Activated CD8-positive, alpha-beta T cell treated with anti-CD3 and anti-CD28 coated beads for 36 hours (primary cell): ENCODE measurements around the gene TSPAN8. TPM values are rescaled to one million over a fixed set of nuclear protein-coding genes. Genes with fewer than 3 reads are reported as not detected.

Experiments used
- ATAC-seq: fragments of 200-7000 bp; cut with Tn5 transposase; one replicate; pipeline ENCODE4 v1.10.0; 2021; ENCODE audit warnings: mild to moderate bottlenecking, moderate library complexity
- CTCF ChIA-PET: fragments of 350-600 bp; sonication (Branson Sonifier 250); formaldehyde crosslinking; loops from one replicate; lab custom pipeline; 2021; ENCODE audit warnings: antibody characterized with exemption; lab: Charles Lee
- POLR2A ChIA-PET: fragments of 350-600 bp; sonication (Branson Sonifier 250); formaldehyde crosslinking; loops from one replicate; lab custom pipeline; 2021; ENCODE audit warnings: antibody characterized with exemption; lab: Charles Lee
- DNase-seq: peaks from one replicate; pipeline ENCODE4 v3.0.0-alpha.2; 2020
- H3K27ac Mint-ChIP-seq: one replicate; pipeline ENCODE4 v1.8.0; 2021; ENCODE audit warnings: mild to moderate bottlenecking, mixed read lengths
- H3K27me3 Mint-ChIP-seq: one replicate; pipeline ENCODE4 v1.8.0; 2021; ENCODE audit warnings: mixed read lengths
- H3K36me3 Mint-ChIP-seq: one replicate; pipeline ENCODE4 v1.8.0; 2021; ENCODE audit warnings: low read depth, mixed read lengths
- H3K4me1 Mint-ChIP-seq: one replicate; pipeline ENCODE4 v1.8.0; 2021; ENCODE audit warnings: low read depth, mixed read lengths
- H3K4me3 Mint-ChIP-seq: one replicate; pipeline ENCODE4 v1.8.0; 2021; ENCODE audit warnings: mild to moderate bottlenecking, moderate library complexity, mixed read lengths
- H3K9me3 Mint-ChIP-seq: one replicate; pipeline ENCODE4 v1.8.0; 2021; ENCODE audit warnings: mixed read lengths
- intact Hi-C: fragments of 100-400 bp; cut with micrococcal nuclease; formaldehyde crosslinking; loops from one replicate; pipeline ENCODE4 v1.10.0; 2022
- total RNA-seq, 2 experiments: library from RNA; stranded (reverse); gene quantifications; one replicate each; pipeline ENCODE4 v1.2.3, GENCODE V29; 2021
- TF ChIP-seq, protein P1 (sequence below): fragments of 200-600 bp; IDR thresholded peaks from one replicate; pipeline ENCODE4 v1.8.0; 2022; ENCODE audit warnings: antibody characterized with exemption, mild to moderate bottlenecking

TSPAN8 gene
- total RNA-seq, 2 experiments from 2014 or later = not detected

DNA sequence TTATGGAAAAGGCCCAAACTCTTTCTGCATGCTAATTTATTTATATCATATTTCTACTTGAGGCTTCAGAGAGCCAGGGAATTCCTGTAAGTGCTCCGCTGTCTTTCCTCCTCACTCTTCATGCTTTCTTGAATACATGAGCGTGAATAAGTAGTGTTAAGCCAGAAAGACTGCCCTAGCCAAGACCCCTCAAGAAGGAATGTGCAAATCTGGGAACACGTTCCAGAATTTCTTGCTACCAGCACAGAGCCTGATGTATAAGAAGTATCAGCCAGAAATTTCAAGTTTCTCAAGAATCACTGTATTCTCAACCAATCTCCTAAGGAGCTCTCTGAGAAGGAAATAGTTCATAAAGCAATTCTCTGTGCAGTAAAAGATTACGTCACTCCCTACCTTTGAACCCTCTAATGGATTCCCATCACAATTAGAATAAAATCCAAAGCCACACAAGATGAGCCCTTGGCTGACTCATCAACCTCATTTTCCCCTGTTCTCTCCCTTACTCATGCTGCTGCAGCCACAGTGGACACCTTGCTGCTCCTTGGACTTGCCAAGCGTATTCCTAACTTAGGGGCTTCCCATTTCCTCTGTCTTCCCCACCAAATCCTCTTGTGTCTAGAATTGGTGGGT is 6.9 kb upstream of the TSPAN8 start:
- Mint-ChIP-seq H3K27ac (no peak overlapping the region), H3K9me3 (peaks cover 11% of the 10 kb centered on the region), H3K4me1 (no peaks in the 10 kb centered on the region), H3K27me3 (no peaks in the 10 kb centered on the region), H3K36me3 (no peaks in the 10 kb centered on the region), H3K4me3 (no peak overlapping the region)
- TF ChIP-seq, protein P1, sequence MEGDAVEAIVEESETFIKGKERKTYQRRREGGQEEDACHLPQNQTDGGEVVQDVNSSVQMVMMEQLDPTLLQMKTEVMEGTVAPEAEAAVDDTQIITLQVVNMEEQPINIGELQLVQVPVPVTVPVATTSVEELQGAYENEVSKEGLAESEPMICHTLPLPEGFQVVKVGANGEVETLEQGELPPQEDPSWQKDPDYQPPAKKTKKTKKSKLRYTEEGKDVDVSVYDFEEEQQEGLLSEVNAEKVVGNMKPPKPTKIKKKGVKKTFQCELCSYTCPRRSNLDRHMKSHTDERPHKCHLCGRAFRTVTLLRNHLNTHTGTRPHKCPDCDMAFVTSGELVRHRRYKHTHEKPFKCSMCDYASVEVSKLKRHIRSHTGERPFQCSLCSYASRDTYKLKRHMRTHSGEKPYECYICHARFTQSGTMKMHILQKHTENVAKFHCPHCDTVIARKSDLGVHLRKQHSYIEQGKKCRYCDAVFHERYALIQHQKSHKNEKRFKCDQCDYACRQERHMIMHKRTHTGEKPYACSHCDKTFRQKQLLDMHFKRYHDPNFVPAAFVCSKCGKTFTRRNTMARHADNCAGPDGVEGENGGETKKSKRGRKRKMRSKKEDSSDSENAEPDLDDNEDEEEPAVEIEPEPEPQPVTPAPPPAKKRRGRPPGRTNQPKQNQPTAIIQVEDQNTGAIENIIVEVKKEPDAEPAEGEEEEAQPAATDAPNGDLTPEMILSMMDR = no peak
- DNase-seq (no peak), ATAC-seq (no peak)
- ChIA-PET POLR2A (no interaction called here), CTCF (interaction anchor here (0.6 kb wide), 1 partner anchor 171 kb away, joined by 3 read pairs; no protein-coding TSS in a partner anchor)
- intact Hi-C loops = no loop called here

DNA sequence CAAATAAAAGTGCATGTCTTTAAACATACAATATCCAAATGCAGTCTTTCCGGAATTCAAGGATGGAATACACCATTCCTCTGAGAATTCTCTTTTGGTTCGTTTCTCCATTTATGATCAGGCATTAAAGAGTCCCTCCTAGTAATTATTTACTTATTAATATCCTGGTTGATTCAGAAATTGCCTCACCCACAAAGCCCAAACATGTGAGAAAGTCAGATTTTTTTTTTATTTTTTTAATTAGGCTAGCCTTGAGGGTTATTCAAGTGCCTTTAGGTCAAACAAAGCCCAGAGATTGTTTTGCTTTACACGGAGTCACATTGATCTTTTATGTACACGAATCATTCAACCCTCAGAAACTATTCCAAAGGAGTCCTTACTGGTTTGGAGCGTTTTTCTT is 6.4 kb upstream of the TSPAN8 start:
- ChIA-PET POLR2A (no interaction called here), CTCF (no interaction called here)
- Mint-ChIP-seq H3K27ac (no peak overlapping the region), H3K36me3 (no peaks in the 10 kb centered on the region), H3K4me3 (no peak overlapping the region), H3K27me3 (no peaks in the 10 kb centered on the region), H3K9me3 (peaks cover 11% of the 10 kb centered on the region), H3K4me1 (no peaks in the 10 kb centered on the region)
- ATAC-seq = no peak
- intact Hi-C loops = no loop called here
- no peak for DNase-seq
- TF ChIP-seq, protein P1 = no peak

DNA sequence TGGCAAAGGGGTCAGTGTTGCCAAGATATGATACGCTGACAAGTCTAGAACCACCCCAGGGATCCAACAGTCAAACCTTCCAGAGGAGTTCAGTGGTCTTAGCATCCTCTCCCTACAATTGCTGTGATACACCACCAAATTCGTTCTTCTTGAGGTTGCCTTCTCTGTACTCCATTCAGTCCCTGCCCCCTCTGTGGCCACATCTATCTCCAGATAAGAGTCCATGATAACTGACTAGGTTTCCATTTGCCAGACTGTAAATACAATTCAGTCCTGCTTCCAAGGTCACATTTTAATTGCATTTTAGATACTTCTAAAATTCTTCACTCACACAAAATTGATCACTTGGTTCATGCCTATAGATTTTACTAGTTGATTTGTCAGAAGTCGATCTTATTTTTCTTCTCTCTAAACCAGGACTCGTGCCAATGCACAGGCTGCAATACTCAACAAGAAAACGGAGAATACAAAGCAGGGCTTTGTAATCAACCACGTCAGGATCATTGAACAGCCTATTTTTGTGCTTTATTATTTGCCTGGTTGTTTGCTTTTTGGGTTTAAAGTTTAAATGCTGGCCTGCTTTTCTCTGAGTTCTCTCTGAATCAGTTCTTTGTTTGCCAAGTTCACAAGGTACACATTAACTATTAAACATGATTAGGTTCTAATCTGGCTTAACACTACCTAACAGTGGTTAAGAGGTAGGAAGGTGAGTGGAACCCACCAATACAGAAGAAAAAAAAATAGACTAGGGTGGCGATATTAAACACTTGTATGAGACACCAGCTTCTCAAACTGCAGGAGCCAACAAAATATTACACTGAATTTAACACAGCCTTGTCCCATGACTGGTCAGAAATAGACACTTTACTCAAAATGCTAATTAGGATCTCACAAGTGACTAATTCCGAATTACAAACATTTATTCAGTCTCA is 5.3 kb upstream of the TSPAN8 start:
- ChIA-PET POLR2A (no interaction called here), CTCF (no interaction called here)
- Mint-ChIP-seq H3K4me1 (no peaks in the 10 kb centered on the region), H3K9me3 (peaks cover 6% of the 10 kb centered on the region), H3K36me3 (no peaks in the 10 kb centered on the region), H3K27me3 (no peaks in the 10 kb centered on the region), H3K4me3 (no peak overlapping the region), H3K27ac (no peak overlapping the region)
- no peak for ATAC-seq
- intact Hi-C loops = no loop called here
- DNase-seq = no peak
- TF ChIP-seq, protein P1 = no peak

DNA sequence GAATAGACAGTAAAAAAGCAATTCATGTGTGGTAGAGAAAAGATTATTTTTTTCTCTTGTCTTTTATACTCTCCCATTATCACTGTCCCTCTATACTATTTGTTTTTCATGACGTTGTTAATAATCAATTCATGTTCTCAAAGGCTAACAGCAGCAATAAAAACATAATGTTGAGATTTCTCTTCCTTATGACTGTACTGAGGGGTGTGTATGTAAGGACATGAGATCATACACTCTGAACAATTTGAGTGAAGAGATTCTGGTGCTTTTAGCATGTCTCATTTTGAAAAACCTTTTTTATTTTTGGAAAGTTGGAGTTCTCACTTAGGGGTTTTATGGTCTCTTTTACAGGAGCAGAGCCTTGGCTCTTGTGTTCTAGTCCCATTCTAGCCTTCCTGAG is 3.8 kb upstream of the TSPAN8 start:
- no peak overlapping the region for H3K27ac Mint-ChIP-seq
- POLR2A ChIA-PET = no interaction called here
- intact Hi-C loops = no loop called here
- H3K4me1 Mint-ChIP-seq = no peaks in the 10 kb centered on the region
- no peaks in the 10 kb centered on the region for H3K36me3 Mint-ChIP-seq
- CTCF ChIA-PET = no interaction called here
- H3K9me3 Mint-ChIP-seq = no peaks in the 10 kb centered on the region
- DNase-seq = no peak
- ATAC-seq = no peak
- no peaks in the 10 kb centered on the region for H3K27me3 Mint-ChIP-seq
- TF ChIP-seq, protein P1 = no peak
- H3K4me3 Mint-ChIP-seq = no peak overlapping the region

DNA sequence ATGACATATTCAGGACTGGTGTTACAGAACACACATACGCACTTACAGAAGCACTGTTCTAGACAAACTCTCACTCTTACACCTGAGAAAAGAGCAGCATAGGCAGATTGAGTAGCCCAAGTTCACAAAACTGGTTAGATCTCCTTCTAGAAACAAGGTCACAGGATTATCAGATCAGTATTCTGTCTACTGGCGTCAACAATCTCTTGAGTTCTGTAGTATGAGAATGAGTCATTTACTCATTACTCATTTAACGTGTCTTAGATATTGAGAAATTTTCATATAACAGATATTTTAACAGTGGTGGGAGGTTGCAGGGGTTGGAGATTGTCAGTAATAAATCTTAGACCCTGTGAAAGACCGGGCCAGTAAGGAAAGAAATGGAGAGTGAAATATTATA is 2.8 kb upstream of the TSPAN8 start:
- ChIA-PET POLR2A (no interaction called here), CTCF (no interaction called here)
- DNase-seq = no peak
- no peaks in the 10 kb centered on the region for H3K36me3 Mint-ChIP-seq
- H3K27me3 Mint-ChIP-seq = no peaks in the 10 kb centered on the region
- H3K4me3 Mint-ChIP-seq = no peak overlapping the region
- H3K27ac Mint-ChIP-seq = no peak overlapping the region
- TF ChIP-seq, protein P1 = no peak
- H3K9me3 Mint-ChIP-seq = no peaks in the 10 kb centered on the region
- ATAC-seq = no peak
- H3K4me1 Mint-ChIP-seq = no peaks in the 10 kb centered on the region
- intact Hi-C loops = no loop called here
